Measurements from ENCODE around the gene IRF6. TPM values are rescaled to one million over a fixed set of nuclear protein-coding genes. Genes with fewer than 3 reads are reported as not detected.

Gene IRF6
- total and polyA plus RNA-seq, 2 of the 8 experiments (the other 6 are each of a cell fraction or from before 2014, with no cell fraction given): 9.6 to 13.4 TPM

- H3K4me2 ChIP-seq (ENCODE audit: insufficient read depth in 1 of 2, low read depth in 2 of 2, low read length in 2 of 2): no peak overlapping the region
- no peak overlapping the region for H2BK15ac ChIP-seq (ENCODE audit: low read length)
- peaks cover 0 to 7% of the 10 kb centered on the region in 2 experiments for H4K20me1 ChIP-seq (replicated peaks in 1 of 2; ENCODE audit: control insufficient read depth in 1 of 2, insufficient read depth in 2 of 2, low read length in 2 of 2)
- H3K23me2 ChIP-seq (ENCODE audit: low read depth, low read length): peaks cover 10% of the 10 kb centered on the region; the same call in 1 of the 2 replicates
- 91% methylated on average over 5 of the region's 5 CpGs; no CpG with 5 or more reads in 1 of the 2 experiments for WGBS, 2 experiments (ENCODE audit: extremely low coverage in 1 of 2, insufficient coverage in 1 of 2, insufficient read length in 1 of 2, insufficient replicate concordance in 2 of 2, low coverage in 1 of 2, low lambda C conversion rate in 2 of 2, missing lambda C conversion rate in 1 of 2)
- H3K79me1 ChIP-seq (ENCODE audit: low read depth, low read length): no peaks in the 10 kb centered on the region; the same call in none of the 2 replicates
- no peak for FAIRE-seq
- no peak overlapping the region for H3K9ac ChIP-seq (replicated peaks in 1 of 4; ENCODE audit: extremely low read depth in 1 of 4, low read depth in 3 of 4, low read length in 3 of 4)
- ChIA-PET POLR2A (ENCODE audit: partially characterized antibody) (interaction anchor here (1.3 kb wide), 1 partner anchor 35 kb away, joined by 3 read pairs; no protein-coding TSS in a partner anchor), CTCF (ENCODE audit: partially characterized antibody) (interaction anchor here (0.9 to 3.7 kb wide), 6 partner anchors 10 to 446 kb away, joined by 3 to 25 read pairs (median 4); no protein-coding TSS in a partner anchor)
- H3K9me3 ChIP-seq (ENCODE audit: insufficient read depth in 2 of 2, low read depth in 1 of 2, low read length in 1 of 2): no peaks in the 10 kb centered on the region
- H3K27me3 ChIP-seq (replicated peaks in 1 of 4; ENCODE audit: control insufficient read depth in 3 of 4, extremely low read depth in 1 of 4, insufficient read depth in 3 of 4, low read length in 3 of 4): no peaks in the 10 kb centered on the region
- H3K56ac ChIP-seq (replicated peaks; ENCODE audit: insufficient read length, low read depth, low read length): no peak overlapping the region
- H2AFZ ChIP-seq (ENCODE audit: low read length): no peak overlapping the region
- H3K14ac ChIP-seq (ENCODE audit: insufficient read length): no peak overlapping the region
- no peaks in the 10 kb centered on the region; a peak in 1 of 8 replicates for H3K36me3 ChIP-seq (ENCODE audit: control insufficient read depth in 2 of 4, insufficient read depth in 4 of 4, low read length in 3 of 4)
- no peak overlapping the region for H3K27ac ChIP-seq (ENCODE audit: low read depth, low read length)
- no peak overlapping the region for H2BK20ac ChIP-seq (ENCODE audit: low read length)
- no peak overlapping the region for H2BK5ac ChIP-seq (ENCODE audit: low read depth, low read length)
- H3K23ac ChIP-seq (ENCODE audit: insufficient read length): no peak overlapping the region
- H3K4me1 ChIP-seq (replicated peaks in 1 of 4; ENCODE audit: control insufficient read depth in 3 of 4, insufficient read depth in 4 of 4, low read length in 3 of 4): peaks cover 0 to 8% (median 1%) of the 10 kb centered on the region in 4 experiments; a peak in 4 of 7 replicates
- no peak overlapping the region for H3K18ac ChIP-seq (ENCODE audit: extremely low read depth, low read length)
- DNase-seq (ENCODE audit: low read depth in 1 of 2, low spot score in 2 of 2): no peak
- no peak overlapping the region for H4K8ac ChIP-seq (ENCODE audit: extremely low read depth, insufficient read depth, low read length)
- H4K91ac ChIP-seq (replicated peaks; ENCODE audit: insufficient read length, low read length): no peak overlapping the region
- H3K4me3 ChIP-seq (ENCODE audit: extremely low read depth in 1 of 4, insufficient read depth in 2 of 4, low read depth in 3 of 4, low read length in 4 of 4): no peak overlapping the region
- peaks cover 0 to 7% of the 10 kb centered on the region in 2 experiments; a peak in 1 of 4 replicates for H3K79me2 ChIP-seq (ENCODE audit: control insufficient read depth in 1 of 2, insufficient read depth in 2 of 2, low read length in 2 of 2)
- no peak overlapping the region for H4K5ac ChIP-seq (ENCODE audit: insufficient read length, low read depth, low read length)
- no peak overlapping the region for H2BK12ac ChIP-seq (ENCODE audit: low read depth, low read length)
- H2AK5ac ChIP-seq (ENCODE audit: low read depth, low read length): no peak overlapping the region
- H3K4ac ChIP-seq (replicated peaks; ENCODE audit: insufficient read length, low read depth, low read length): no peak overlapping the region
- H2BK120ac ChIP-seq (replicated peaks; ENCODE audit: low read depth, low read length): no peak overlapping the region
- no peak for TF ChIP-seq EGR1 (IDR thresholded peaks at IDR 0.05; ENCODE audit: borderline replicate concordance, low read depth, low read length)
- no peak for TF ChIP-seq POU5F1 (IDR thresholded peaks at IDR 0.05; ENCODE audit: low read depth, low read length)
- TF ChIP-seq JUN (IDR thresholded peaks at IDR 0.05; ENCODE audit: low read depth, low read length): no peak
- TF ChIP-seq RXRA (IDR thresholded peaks at IDR 0.05; ENCODE audit: insufficient read depth, low read depth, low read length): no peak
- TF ChIP-seq ZNF274 (IDR thresholded peaks at IDR 0.05; ENCODE audit: borderline replicate concordance, extremely low read depth, low read length): no peak
- TF ChIP-seq, protein P1, sequence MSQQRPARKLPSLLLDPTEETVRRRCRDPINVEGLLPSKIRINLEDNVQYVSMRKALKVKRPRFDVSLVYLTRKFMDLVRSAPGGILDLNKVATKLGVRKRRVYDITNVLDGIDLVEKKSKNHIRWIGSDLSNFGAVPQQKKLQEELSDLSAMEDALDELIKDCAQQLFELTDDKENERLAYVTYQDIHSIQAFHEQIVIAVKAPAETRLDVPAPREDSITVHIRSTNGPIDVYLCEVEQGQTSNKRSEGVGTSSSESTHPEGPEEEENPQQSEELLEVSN (IDR thresholded peaks at IDR 0.05): no peak
- no peak for TF ChIP-seq GABPA (IDR thresholded peaks at IDR 0.05; ENCODE audit: borderline replicate concordance, insufficient read depth, low read length)
- no peak for TF ChIP-seq SIX5 (IDR thresholded peaks at IDR 0.05; ENCODE audit: low read depth, low read length)
- no peak for TF ChIP-seq SIRT6 (IDR thresholded peaks at IDR 0.05; ENCODE audit: low read length)
- no peak for TF ChIP-seq TCF12 (IDR thresholded peaks at IDR 0.05; ENCODE audit: low read depth, low read length)
- no peak for TF ChIP-seq TBP (IDR thresholded peaks at IDR 0.05; ENCODE audit: low read depth, low read length)
These were observed 4.7 kb downstream of the IRF6 start for GRCh38 chr1:209800984-209801834.

Data from H1 (cell line).